Thyroid gland (tissue), 4 donors: ENCODE results near the gene CBR3.

Experiments used
- POLR2A ChIP-seq, 2 donors: fragments of 450-650 bp; IDR thresholded peaks; one replicate each; pipeline ENCODE4 v1.6.1; 2017; ENCODE audit warnings: antibody characterized with exemption in 2 of 2, mild to moderate bottlenecking in 2 of 2, moderate library complexity in 1 of 2
- TF ChIP-seq, protein P1 (sequence below), 6 experiments: fragments of 200-600 bp in 3 of 6; fragments of 450-650 bp in 3 of 6; sonication (generic) in 3 of 6; IDR thresholded peaks; one replicate each; pipeline ENCODE4 v1.5.1; 2016 to 2019; ENCODE audit warnings: antibody characterized with exemption in 6 of 6, mild to moderate bottlenecking in 2 of 6, inconsistent platforms in 1 of 6, moderate library complexity in 1 of 6

GRCh38 chr21:36186081-36186480, 51.2 kb downstream of the CBR3 start:
- TF ChIP-seq, protein P1, sequence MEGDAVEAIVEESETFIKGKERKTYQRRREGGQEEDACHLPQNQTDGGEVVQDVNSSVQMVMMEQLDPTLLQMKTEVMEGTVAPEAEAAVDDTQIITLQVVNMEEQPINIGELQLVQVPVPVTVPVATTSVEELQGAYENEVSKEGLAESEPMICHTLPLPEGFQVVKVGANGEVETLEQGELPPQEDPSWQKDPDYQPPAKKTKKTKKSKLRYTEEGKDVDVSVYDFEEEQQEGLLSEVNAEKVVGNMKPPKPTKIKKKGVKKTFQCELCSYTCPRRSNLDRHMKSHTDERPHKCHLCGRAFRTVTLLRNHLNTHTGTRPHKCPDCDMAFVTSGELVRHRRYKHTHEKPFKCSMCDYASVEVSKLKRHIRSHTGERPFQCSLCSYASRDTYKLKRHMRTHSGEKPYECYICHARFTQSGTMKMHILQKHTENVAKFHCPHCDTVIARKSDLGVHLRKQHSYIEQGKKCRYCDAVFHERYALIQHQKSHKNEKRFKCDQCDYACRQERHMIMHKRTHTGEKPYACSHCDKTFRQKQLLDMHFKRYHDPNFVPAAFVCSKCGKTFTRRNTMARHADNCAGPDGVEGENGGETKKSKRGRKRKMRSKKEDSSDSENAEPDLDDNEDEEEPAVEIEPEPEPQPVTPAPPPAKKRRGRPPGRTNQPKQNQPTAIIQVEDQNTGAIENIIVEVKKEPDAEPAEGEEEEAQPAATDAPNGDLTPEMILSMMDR (IDR thresholded peaks at IDR 0.05), result no peak
- no peak for TF ChIP-seq POLR2A (IDR thresholded peaks at IDR 0.05)
